ENCODE measurements around the gene BCAS3.

DNA sequence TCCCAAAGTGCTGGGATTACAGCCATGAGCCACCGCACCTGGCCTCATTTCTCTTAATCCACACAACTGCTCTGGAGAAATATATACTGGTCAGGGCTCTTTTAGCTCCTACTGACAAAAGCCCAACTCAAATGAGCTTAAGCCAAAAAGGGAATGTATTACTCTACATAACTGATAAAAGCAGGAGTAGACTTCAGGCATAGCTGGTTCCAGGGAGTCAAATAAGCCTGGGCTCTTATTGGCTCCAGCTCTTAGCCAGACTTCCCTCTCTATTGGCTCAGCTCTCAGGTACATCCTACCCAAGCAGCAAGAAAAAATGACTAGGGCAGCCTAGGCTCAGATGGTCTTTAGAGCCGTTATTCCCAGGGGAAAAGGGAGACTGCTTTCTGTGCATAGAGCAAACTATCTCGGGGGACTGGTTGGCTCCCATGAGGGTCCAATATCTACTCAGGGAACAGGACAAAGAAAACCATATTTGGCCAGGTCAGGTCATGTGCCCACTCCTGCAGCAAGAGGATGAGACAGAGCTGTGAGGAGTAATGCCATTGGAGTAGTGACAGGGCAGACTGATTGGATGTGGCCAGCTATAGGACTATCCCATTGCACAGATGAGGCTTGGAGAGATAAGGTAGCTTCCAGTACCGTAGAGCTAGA, 743.2 kb downstream of the BCAS3 start:
- TF ChIP-seq, protein P1, sequence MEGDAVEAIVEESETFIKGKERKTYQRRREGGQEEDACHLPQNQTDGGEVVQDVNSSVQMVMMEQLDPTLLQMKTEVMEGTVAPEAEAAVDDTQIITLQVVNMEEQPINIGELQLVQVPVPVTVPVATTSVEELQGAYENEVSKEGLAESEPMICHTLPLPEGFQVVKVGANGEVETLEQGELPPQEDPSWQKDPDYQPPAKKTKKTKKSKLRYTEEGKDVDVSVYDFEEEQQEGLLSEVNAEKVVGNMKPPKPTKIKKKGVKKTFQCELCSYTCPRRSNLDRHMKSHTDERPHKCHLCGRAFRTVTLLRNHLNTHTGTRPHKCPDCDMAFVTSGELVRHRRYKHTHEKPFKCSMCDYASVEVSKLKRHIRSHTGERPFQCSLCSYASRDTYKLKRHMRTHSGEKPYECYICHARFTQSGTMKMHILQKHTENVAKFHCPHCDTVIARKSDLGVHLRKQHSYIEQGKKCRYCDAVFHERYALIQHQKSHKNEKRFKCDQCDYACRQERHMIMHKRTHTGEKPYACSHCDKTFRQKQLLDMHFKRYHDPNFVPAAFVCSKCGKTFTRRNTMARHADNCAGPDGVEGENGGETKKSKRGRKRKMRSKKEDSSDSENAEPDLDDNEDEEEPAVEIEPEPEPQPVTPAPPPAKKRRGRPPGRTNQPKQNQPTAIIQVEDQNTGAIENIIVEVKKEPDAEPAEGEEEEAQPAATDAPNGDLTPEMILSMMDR (IDR thresholded peaks at IDR 0.05): no peak
- TF ChIP-seq POLR2A (IDR thresholded peaks at IDR 0.05): no peak
- TF ChIP-seq EP300 (IDR thresholded peaks at IDR 0.05; ENCODE audit: low read depth): no peak

All from transverse colon (tissue), 3 donors.